22Rv1 (cell line): ENCODE results near the gene EFNA3.

Source experiments
- CTCF ChIP-seq: fragments of 450-650 bp; IDR thresholded peaks from 2 replicates; pipeline ENCODE4 v1.5.1; 2017; ENCODE audit warnings: mild to moderate bottlenecking
- ZFX ChIP-seq: fragments of 450-650 bp; IDR thresholded peaks from 2 replicates; pipeline ENCODE4 v1.6.1; 2017; ENCODE audit warnings: antibody characterized with exemption, borderline replicate concordance

GRCh38 chr1:155070158-155070621, 8.4 kb upstream of the EFNA3 start:
- TF ChIP-seq CTCF (no peak), ZFX (no peak)
